Sigmoid colon (tissue), 7 donors: Measurements from ENCODE around the gene CDH22. TPM values are rescaled to one million over a fixed set of nuclear protein-coding genes. Genes with fewer than 3 reads are reported as not detected.

Experiments used
- DNase-seq: peaks from one replicate; pipeline ENCODE4 v3.0.0-alpha.2; 2019
- H3K27ac ChIP-seq, 4 donors: fragments of 200-600 bp; sonication (generic); one replicate each; pipeline ENCODE4 v1.5.1; 2016 to 2019; ENCODE audit warnings: mild to moderate bottlenecking in 1 of 4
- H3K27me3 ChIP-seq, 3 donors: fragments of 200-600 bp; sonication (generic); one replicate each; pipeline ENCODE4 v1.5.1; 2019; ENCODE audit warnings: mild to moderate bottlenecking in 1 of 3
- H3K36me3 ChIP-seq, 4 donors: fragments of 200-600 bp; sonication (generic); one replicate each; pipeline ENCODE4 v1.5.1; 2016 to 2019
- H3K4me1 ChIP-seq, 4 donors: fragments of 200-600 bp; sonication (generic); one replicate each; pipeline ENCODE4 v1.5.1; 2017 to 2019
- H3K4me3 ChIP-seq, 4 donors: fragments of 200-600 bp; sonication (generic); one replicate each; pipeline ENCODE4 v1.5.1; 2017 to 2019; ENCODE audit warnings: mild to moderate bottlenecking in 2 of 4, moderate library complexity in 1 of 4
- H3K9me3 ChIP-seq, 4 donors: fragments of 200-600 bp in 3 of 4; sonication (generic) in 3 of 4; one replicate each; pipeline versions ENCODE4 v1.5.1 to v1.6.1; 2013 to 2019
- EP300 ChIP-seq, 4 donors: sonication (generic); formaldehyde crosslinking; IDR thresholded peaks; one replicate each; pipeline ENCODE4 v1.6.1; 2017; ENCODE audit warnings: antibody characterized with exemption in 4 of 4
- POLR2A ChIP-seq, 2 donors: fragments of 450-650 bp; IDR thresholded peaks; one replicate each; pipeline ENCODE4 v1.6.1; 2016; ENCODE audit warnings: antibody characterized with exemption in 2 of 2, mild to moderate bottlenecking in 2 of 2, moderate library complexity in 2 of 2
- POLR2AphosphoS5 ChIP-seq, 4 donors: sonication (generic); formaldehyde crosslinking; IDR thresholded peaks; one replicate each; pipeline ENCODE4 v1.6.1; 2017; ENCODE audit warnings: antibody characterized with exemption in 4 of 4
- WGBS, 2 donors: extraction: QIAGEN DNeasy Blood & Tissue Kit; methylation state at CpG; one replicate each; pipeline ENCODE4 v1.1.7; 2013; 5-methylcytosine and 5-hydroxymethylcytosine counted together
- intact Hi-C: fragments of 100-400 bp; cut with DNase I; formaldehyde crosslinking; loops from one replicate; pipeline ENCODE4 v1.15.1; 2023
- polyA plus RNA-seq, 3 donors: library from polyadenylated mRNA; stranded (reverse); fragments of 200-250 nt; gene quantifications; one replicate each; pipeline ENCODE4 v1.2.3, GENCODE V29; 2013
- total RNA-seq, 4 donors: library from RNA; depleted of rRNA; stranded (reverse); fragments of >200 nt; gene quantifications; one replicate each; pipeline ENCODE4 v1.1.0, GENCODE V29; 2016
- TF ChIP-seq, protein P1 (sequence below), 4 experiments: fragments of 450-650 bp in 3 of 4; fragments of 200-600 bp in 1 of 4; IDR thresholded peaks; one replicate each; pipeline ENCODE4 v1.5.1; 2016 to 2019; ENCODE audit warnings: antibody characterized with exemption in 4 of 4, mild to moderate bottlenecking in 3 of 4, moderate library complexity in 2 of 4
- donor health status: healthy with polysubstance abuse.
- donor health status: Bipolar disorder and iron deficiency.
- donor health status: healthy.

Gene CDH22
- total and polyA plus RNA-seq, 7 donors = 0.06 to 0.55 (median 0.41) TPM; not detected in 4

DNA sequence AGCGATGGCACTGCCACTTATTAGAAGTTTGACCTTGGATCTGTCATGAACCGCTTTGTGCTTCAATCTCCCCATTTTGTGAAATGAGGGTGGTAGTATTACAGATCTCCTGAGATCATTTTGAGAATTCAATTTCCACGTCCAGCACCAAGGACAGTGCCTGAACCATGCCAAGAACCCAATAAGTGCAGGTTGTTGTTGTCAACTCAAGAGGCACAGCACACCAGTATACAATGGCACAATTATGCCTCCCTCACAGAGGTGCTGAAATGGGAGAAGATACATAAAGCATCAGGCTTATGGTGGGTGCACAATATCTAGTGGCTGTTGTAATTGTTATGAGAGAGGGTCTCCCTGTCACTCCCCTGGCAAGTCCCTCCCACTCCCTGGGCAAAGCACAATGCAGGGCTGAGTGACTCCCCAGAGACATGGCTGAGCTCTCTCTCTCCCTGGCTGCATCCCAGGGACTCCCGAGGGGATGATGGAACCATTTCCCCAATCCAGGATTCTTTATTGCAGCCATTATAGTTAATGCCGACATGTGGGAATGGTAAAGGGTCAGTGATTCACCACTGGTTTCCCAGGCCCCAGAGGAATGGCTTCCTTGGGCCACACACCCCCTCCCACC, 78.7 kb downstream of the CDH22 start:
- DNase-seq = no peak
- Histone ChIP-seq H3K9me3 (no peaks in the 10 kb centered on the region), H3K4me1 (no peaks in the 10 kb centered on the region), H3K27me3 (peaks cover 7 to 59% (median 36%) of the 10 kb centered on the region in 3 donors), H3K36me3 (no peaks in the 10 kb centered on the region), H3K4me3 (no peak overlapping the region), H3K27ac (no peak overlapping the region)
- TF ChIP-seq EP300 (IDR thresholded peaks at IDR 0.05) = no peak
- TF ChIP-seq, protein P1, sequence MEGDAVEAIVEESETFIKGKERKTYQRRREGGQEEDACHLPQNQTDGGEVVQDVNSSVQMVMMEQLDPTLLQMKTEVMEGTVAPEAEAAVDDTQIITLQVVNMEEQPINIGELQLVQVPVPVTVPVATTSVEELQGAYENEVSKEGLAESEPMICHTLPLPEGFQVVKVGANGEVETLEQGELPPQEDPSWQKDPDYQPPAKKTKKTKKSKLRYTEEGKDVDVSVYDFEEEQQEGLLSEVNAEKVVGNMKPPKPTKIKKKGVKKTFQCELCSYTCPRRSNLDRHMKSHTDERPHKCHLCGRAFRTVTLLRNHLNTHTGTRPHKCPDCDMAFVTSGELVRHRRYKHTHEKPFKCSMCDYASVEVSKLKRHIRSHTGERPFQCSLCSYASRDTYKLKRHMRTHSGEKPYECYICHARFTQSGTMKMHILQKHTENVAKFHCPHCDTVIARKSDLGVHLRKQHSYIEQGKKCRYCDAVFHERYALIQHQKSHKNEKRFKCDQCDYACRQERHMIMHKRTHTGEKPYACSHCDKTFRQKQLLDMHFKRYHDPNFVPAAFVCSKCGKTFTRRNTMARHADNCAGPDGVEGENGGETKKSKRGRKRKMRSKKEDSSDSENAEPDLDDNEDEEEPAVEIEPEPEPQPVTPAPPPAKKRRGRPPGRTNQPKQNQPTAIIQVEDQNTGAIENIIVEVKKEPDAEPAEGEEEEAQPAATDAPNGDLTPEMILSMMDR (IDR thresholded peaks at IDR 0.05) = no peak
- TF ChIP-seq POLR2A (IDR thresholded peaks at IDR 0.05) = no peak
- no peak for TF ChIP-seq POLR2AphosphoS5 (IDR thresholded peaks at IDR 0.05)
- intact Hi-C loops = no loop called here
- WGBS, 2 donors = 46 to 52% methylated on average over 5 of the region's 5 CpGs

DNA sequence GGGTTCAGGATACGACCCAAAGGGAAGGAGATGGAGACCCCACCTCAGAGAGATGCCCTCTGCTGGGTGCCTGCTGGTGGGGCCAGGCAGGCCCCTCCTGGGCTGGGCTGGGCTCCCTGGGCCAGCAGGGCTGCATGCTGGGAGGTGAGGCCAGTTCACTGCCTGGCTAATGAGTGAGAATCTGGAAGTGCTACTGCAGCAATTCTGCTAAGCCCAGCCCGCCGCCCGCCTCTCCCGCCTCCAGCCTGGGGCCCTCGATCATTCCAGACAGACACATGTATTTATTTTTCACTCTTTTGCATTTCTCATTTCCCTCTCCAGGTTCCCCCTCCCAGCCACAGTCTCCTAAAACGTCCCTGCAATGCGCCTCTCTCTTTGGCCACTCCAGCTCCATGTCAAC, 79.6 kb downstream of the CDH22 start:
- Histone ChIP-seq H3K9me3 (no peaks in the 10 kb centered on the region), H3K27ac (no peak overlapping the region), H3K36me3 (no peaks in the 10 kb centered on the region), H3K4me3 (no peak overlapping the region), H3K4me1 (no peaks in the 10 kb centered on the region), H3K27me3 (peaks cover 7 to 63% (median 36%) of the 10 kb centered on the region in 3 donors)
- no peak for DNase-seq
- no peak for TF ChIP-seq POLR2AphosphoS5 (IDR thresholded peaks at IDR 0.05)
- no peak for TF ChIP-seq EP300 (IDR thresholded peaks at IDR 0.05)
- intact Hi-C loops = no loop called here
- 61 to 67% methylated on average over 8 of the region's 8 CpGs for WGBS, 2 donors

DNA sequence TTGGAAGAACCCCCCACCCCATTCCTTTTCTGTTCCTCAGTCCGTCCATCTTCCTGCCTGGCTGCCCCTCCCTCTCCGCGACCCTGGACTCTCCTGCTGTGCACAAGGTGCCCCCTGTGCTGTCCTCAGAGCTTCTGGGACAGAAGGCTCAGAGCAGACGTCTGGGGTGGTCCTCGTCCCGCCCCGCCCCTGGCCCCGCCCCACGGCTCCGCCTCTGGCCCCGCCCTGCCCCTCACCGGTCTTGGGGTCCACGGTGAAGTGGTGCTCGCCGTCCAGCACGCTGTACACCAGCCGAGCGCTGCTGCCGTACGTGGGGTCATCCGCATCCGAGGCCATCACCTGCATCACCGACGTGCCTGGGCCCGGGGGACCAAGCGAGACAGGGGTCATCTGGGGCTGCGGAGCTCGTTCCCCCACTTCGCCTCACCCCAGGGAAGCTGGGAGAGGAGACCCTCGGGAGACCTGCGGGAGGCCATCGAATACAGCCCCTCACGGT, 81.0 kb downstream of the CDH22 start:
- 65 to 71% methylated on average over 33 of the region's 33 CpGs for WGBS, 2 donors
- Histone ChIP-seq H3K27ac (no peak overlapping the region), H3K27me3 (peaks cover 7 to 63% (median 36%) of the 10 kb centered on the region in 3 donors)

DNA sequence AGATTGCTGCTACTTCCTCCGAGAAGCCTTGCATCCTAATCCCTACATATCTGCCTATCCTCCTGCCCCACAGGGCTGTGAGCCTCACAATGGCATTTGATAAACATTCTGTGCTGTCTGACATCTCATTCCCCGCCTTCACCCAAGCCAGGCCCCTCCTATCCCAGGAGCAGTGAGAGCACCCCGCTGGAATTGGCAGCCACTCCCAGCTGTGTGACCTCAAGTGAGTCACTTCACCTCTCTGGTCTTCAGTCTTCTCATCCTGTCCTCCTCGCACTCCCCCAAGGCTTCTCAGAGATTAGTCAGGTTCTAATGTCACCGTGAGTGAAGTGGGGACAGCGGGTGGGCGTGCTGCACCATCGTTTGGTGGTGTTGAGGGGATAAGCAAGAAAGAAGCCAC, 81.7 kb downstream of the CDH22 start:
- H3K27ac ChIP-seq = no peak overlapping the region
- DNase-seq = no peak
- H3K4me3 ChIP-seq = no peak overlapping the region
- H3K27me3 ChIP-seq = peaks cover 7 to 63% (median 36%) of the 10 kb centered on the region in 3 donors
- no peaks in the 10 kb centered on the region for H3K36me3 ChIP-seq
- peaks cover 0 to 11% (median 5%) of the 10 kb centered on the region in 4 donors for H3K4me1 ChIP-seq
- intact Hi-C loops = no loop called here
- TF ChIP-seq, protein P1 (IDR thresholded peaks at IDR 0.05) = no peak
- no peak for TF ChIP-seq EP300 (IDR thresholded peaks at IDR 0.05)
- no peak for TF ChIP-seq POLR2A (IDR thresholded peaks at IDR 0.05)
- no peak for TF ChIP-seq POLR2AphosphoS5 (IDR thresholded peaks at IDR 0.05)
- WGBS, 2 donors = 51 to 62% methylated on average over 8 of the region's 8 CpGs
- H3K9me3 ChIP-seq = no peaks in the 10 kb centered on the region

More for the DNA sequence above, 81.0 kb downstream of the CDH22 start:
- no peaks in the 10 kb centered on the region for H3K36me3 ChIP-seq
- DNase-seq = no peak
- H3K4me1 ChIP-seq = peaks cover 0 to 11% (median 5%) of the 10 kb centered on the region in 4 donors
- no peak for TF ChIP-seq POLR2A (IDR thresholded peaks at IDR 0.05)
- TF ChIP-seq, protein P1 (IDR thresholded peaks at IDR 0.05) = no peak
- TF ChIP-seq EP300 (IDR thresholded peaks at IDR 0.05) = no peak
- no peak for TF ChIP-seq POLR2AphosphoS5 (IDR thresholded peaks at IDR 0.05)
- intact Hi-C loops = no loop called here
- no peaks in the 10 kb centered on the region for H3K9me3 ChIP-seq
- no peak overlapping the region for H3K4me3 ChIP-seq

DNA sequence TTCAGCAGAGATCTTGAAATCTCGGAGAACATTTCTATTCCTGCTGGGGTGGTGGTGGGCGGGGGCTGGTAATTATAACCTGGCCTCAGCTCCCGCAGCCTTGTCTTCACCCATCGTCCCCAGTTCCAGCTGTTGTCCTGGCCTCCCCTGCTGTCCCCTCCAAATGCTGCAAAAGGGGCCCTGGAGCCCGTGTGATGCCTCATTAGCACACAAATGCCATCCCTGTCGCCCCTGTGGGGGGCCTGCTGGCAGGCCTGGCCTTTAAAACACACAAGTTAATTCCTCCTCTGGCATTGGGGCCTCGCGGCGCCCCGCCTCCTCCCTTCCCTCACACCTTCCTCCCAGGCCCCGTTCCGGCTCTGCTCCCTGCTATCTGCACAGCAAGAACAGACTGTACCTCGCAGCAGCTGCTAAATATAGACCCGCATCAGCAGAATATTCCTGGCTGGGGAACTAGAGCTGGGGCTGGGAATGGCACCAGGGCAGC, 85.7 kb downstream of the CDH22 start:
- H3K27me3 ChIP-seq = peaks cover 6 to 40% (median 11%) of the 10 kb centered on the region in 3 donors
- 37 to 39% methylated on average over 14 of the region's 14 CpGs for WGBS, 2 donors
- intact Hi-C loops = no loop called here
- H3K4me1 ChIP-seq = peaks cover 0 to 11% (median 5%) of the 10 kb centered on the region in 4 donors
- H3K4me3 ChIP-seq = no peak overlapping the region
- no peak for DNase-seq
- H3K9me3 ChIP-seq = no peaks in the 10 kb centered on the region
- no peak overlapping the region for H3K27ac ChIP-seq
- H3K36me3 ChIP-seq = no peaks in the 10 kb centered on the region
- TF ChIP-seq EP300 (IDR thresholded peaks at IDR 0.05) = no peak
- TF ChIP-seq POLR2A (IDR thresholded peaks at IDR 0.05) = no peak
- no peak for TF ChIP-seq POLR2AphosphoS5 (IDR thresholded peaks at IDR 0.05)
- TF ChIP-seq, protein P1 (IDR thresholded peaks at IDR 0.05) = no peak
